ENCODE measurements around the gene DNER.

DNER gene

DNA sequence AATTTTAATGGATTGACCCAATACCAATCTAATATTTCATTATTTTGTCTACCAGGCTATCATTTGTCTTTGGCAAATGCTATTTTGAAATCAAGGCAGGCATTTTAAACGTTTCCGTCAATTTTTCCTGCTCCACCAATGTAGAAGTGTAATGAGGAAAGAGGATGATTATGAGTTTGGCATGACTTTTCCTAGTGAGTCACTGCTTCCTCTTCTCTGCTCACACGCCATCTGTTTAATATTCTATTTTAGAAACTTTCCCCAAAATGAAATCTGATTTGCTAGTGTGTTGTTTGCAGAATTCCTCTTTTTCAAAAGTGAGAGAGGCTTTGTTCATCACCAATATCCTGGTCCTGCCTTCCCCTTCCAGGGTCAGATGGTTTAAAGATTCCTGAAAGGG is 400.8 kb downstream of the DNER start:
- no peak for DNase-seq
